Measurements from ENCODE around the gene PMM2.

The PMM2 gene

DNA sequence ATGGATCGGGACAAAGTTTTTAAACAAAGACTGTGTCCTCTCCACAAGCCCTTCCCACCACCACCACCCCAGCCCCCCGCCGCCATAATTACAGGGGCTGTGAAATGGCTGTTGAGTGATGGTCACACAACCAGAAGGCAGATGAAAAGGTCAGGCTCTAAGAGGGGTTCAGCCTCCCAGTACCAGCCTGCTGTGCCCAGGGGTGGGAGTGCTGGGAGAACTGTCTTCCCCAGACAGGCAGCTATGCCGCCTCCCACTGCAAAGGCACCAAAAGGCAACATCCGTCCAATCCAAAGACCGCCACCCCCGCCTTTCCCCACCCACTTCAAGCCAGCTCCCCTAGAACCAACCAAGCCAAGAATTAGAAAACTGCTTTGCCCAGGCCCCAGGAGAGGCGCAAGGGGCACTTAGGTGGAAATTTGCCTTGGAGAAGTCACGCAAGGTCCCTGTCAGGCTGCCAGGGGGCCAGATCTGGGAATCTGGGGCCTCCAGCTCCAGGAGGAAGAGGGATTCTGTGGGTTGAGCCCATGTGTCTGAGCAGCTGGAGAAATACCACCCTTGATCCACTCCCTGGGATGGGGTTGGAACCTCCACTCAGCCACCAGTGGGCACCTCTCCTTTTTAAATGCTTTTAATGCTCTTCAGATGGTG, 56.8 kb downstream of the PMM2 start:
- Histone ChIP-seq H3K4me3 (ENCODE audit: low read depth, low read length, poor library complexity, severe bottlenecking) (no peak overlapping the region), H2AFZ (ENCODE audit: low read length) (no peak overlapping the region), H3K4me2 (ENCODE audit: low read length) (no peak overlapping the region), H3K9ac (ENCODE audit: low read length) (no peak overlapping the region), H3K36me3 (ENCODE audit: insufficient read depth, low read length) (peaks cover 90% of the 10 kb centered on the region), H3K79me2 (ENCODE audit: insufficient read depth, low read length) (no peaks in the 10 kb centered on the region), H3K27me3 (ENCODE audit: insufficient read depth, low read length) (no peaks in the 10 kb centered on the region), H4K20me1 (ENCODE audit: insufficient read depth, low read length) (no peaks in the 10 kb centered on the region), H3K27ac (ENCODE audit: low read depth, low read length, poor library complexity, severe bottlenecking) (no peak overlapping the region), H3K4me1 (ENCODE audit: insufficient read depth, low read length, severe bottlenecking) (no peaks in the 10 kb centered on the region), H3F3A (ENCODE audit: insufficient read depth, low read length) (no peaks in the 10 kb centered on the region), H3K9me3 (ENCODE audit: low read length) (no peaks in the 10 kb centered on the region), H3K9me2 (ENCODE audit: low read depth, low read length) (no peaks in the 10 kb centered on the region)
- TF ChIP-seq, protein P1, sequence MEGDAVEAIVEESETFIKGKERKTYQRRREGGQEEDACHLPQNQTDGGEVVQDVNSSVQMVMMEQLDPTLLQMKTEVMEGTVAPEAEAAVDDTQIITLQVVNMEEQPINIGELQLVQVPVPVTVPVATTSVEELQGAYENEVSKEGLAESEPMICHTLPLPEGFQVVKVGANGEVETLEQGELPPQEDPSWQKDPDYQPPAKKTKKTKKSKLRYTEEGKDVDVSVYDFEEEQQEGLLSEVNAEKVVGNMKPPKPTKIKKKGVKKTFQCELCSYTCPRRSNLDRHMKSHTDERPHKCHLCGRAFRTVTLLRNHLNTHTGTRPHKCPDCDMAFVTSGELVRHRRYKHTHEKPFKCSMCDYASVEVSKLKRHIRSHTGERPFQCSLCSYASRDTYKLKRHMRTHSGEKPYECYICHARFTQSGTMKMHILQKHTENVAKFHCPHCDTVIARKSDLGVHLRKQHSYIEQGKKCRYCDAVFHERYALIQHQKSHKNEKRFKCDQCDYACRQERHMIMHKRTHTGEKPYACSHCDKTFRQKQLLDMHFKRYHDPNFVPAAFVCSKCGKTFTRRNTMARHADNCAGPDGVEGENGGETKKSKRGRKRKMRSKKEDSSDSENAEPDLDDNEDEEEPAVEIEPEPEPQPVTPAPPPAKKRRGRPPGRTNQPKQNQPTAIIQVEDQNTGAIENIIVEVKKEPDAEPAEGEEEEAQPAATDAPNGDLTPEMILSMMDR (IDR thresholded peaks at IDR 0.05; ENCODE audit: low read length) = no peak
- no peak for TF ChIP-seq EZH2 (IDR thresholded peaks at IDR 0.05; ENCODE audit: borderline replicate concordance, low read length)

DNA sequence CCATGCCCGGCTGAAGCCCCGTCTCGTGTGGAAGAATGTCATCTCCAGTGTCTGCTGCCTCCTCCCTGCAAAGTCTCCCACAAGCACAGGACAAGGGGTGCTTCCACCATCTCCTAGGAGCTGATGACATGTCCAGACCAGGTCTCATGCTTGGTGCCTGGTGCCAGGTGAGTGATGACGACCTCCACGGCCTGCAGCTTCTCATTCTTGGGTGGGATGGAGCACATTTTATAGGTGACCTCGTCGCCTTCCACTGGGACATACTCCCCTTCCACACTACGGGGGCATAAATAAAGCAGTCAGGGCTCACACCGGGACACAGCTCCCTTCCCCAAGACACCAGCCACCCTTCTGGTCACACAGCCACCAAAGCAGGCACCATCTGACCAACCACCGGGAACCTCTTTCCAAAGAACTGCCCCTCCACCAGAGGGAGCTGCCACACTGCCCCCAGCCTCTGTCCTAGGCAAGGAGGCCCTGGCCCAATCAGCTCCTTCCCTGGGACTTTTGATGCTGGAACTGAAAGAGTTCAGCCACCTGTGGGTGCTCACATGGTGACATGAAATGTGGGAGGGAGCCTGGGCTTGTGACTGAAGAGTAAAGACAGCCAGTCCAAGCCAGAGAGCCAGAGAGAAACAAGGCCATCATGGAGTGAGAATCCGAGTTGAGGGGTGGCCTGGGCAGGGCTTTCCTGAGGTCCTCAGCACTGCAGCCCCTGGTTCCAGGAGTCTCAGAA, 57.6 kb downstream of the PMM2 start:
- Histone ChIP-seq H3K27me3 (ENCODE audit: insufficient read depth, low read length) (no peaks in the 10 kb centered on the region), H3K79me2 (ENCODE audit: insufficient read depth, low read length) (no peaks in the 10 kb centered on the region), H3K36me3 (ENCODE audit: insufficient read depth, low read length) (peaks cover 88% of the 10 kb centered on the region), H3K9ac (ENCODE audit: low read length) (no peak overlapping the region), H3K4me2 (ENCODE audit: low read length) (no peak overlapping the region), H3K27ac (ENCODE audit: low read depth, low read length, poor library complexity, severe bottlenecking) (no peak overlapping the region), H3F3A (ENCODE audit: insufficient read depth, low read length) (no peaks in the 10 kb centered on the region), H3K4me3 (ENCODE audit: low read depth, low read length, poor library complexity, severe bottlenecking) (no peak overlapping the region), H3K4me1 (ENCODE audit: insufficient read depth, low read length, severe bottlenecking) (no peaks in the 10 kb centered on the region), H4K20me1 (ENCODE audit: insufficient read depth, low read length) (no peaks in the 10 kb centered on the region), H3K9me2 (ENCODE audit: low read depth, low read length) (no peaks in the 10 kb centered on the region), H2AFZ (ENCODE audit: low read length) (no peak overlapping the region), H3K9me3 (ENCODE audit: low read length) (no peaks in the 10 kb centered on the region)
- no peak for TF ChIP-seq EZH2 (IDR thresholded peaks at IDR 0.05; ENCODE audit: borderline replicate concordance, low read length)
- TF ChIP-seq, protein P1 (IDR thresholded peaks at IDR 0.05; ENCODE audit: low read length) = peak; percentile 47; the same call in 1 of the 2 replicates

DNA sequence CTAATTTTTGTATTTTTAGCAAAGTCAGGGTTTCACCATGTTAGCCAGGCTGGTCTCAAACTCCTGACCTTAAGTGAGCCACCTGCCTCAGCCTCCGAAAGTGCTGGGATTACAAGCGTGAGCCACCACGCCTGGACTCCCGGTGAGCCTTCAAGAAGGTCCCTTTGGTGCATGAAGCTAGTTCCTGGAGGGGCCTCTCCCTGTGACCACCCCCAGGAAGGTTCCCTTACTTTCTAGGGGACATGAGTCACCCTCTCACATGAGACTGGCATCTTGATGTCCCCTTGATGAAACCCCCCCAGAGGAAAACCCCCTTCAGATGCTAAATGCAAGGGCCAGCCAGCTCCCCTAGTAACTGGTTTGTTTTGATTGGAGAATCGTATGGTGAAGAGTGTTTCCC, 58.3 kb downstream of the PMM2 start:
- H3K36me3 ChIP-seq (ENCODE audit: insufficient read depth, low read length) = peaks cover 82% of the 10 kb centered on the region

More for the DNA sequence above, 58.3 kb downstream of the PMM2 start:
- no peak overlapping the region for H3K9ac ChIP-seq (ENCODE audit: low read length)
- H2AFZ ChIP-seq (ENCODE audit: low read length) = no peak overlapping the region
- H3K4me2 ChIP-seq (ENCODE audit: low read length) = no peak overlapping the region
- H3K27me3 ChIP-seq (ENCODE audit: insufficient read depth, low read length) = no peaks in the 10 kb centered on the region
- H3K9me2 ChIP-seq (ENCODE audit: low read depth, low read length) = no peaks in the 10 kb centered on the region
- H3K4me1 ChIP-seq (ENCODE audit: insufficient read depth, low read length, severe bottlenecking) = no peaks in the 10 kb centered on the region
- H3K79me2 ChIP-seq (ENCODE audit: insufficient read depth, low read length) = 0 out of 2 replicates have a peak, but pooled peaks cover 2% of the 10 kb centered on the region
- no peak overlapping the region for H3K27ac ChIP-seq (ENCODE audit: low read depth, low read length, poor library complexity, severe bottlenecking)
- H3K9me3 ChIP-seq (ENCODE audit: low read length) = no peaks in the 10 kb centered on the region
- no peak overlapping the region for H3K4me3 ChIP-seq (ENCODE audit: low read depth, low read length, poor library complexity, severe bottlenecking)
- H3F3A ChIP-seq (ENCODE audit: insufficient read depth, low read length) = no peaks in the 10 kb centered on the region
- no peaks in the 10 kb centered on the region for H4K20me1 ChIP-seq (ENCODE audit: insufficient read depth, low read length)
- TF ChIP-seq, protein P1 (IDR thresholded peaks at IDR 0.05; ENCODE audit: low read length) = no peak
- TF ChIP-seq EZH2 (IDR thresholded peaks at IDR 0.05; ENCODE audit: borderline replicate concordance, low read length) = no peak

Measured in OCI-LY1 (cell line).